HepG2 (cell line): Measurements from ENCODE around the gene JDP2. TPM values are rescaled to one million over a fixed set of nuclear protein-coding genes. Genes with fewer than 3 reads are reported as not detected.

ENCODE experiments used
- ATF2 ChIP-seq: sonication (generic); formaldehyde crosslinking; IDR thresholded peaks from 2 replicates; pipeline ENCODE4 v1.4.0; 2020; ENCODE audit warnings: missing genetic modification reagents
- CSRNP2 ChIP-seq: sonication (generic); formaldehyde crosslinking; conservative IDR thresholded peaks from 2 replicates; pipeline ENCODE4 v1.8.0; 2022; ENCODE audit warnings: low read depth, missing genetic modification reagents
- DNMT3B ChIP-seq: conservative IDR thresholded peaks from 2 replicates; pipeline ENCODE4 v1.6.1; 2016; ENCODE audit warnings: missing biosample characterization, control low read depth
- EP300 ChIP-seq, 3 experiments: sonication (generic) in 1 of 3; formaldehyde crosslinking in 1 of 3; IDR thresholded peaks; 2 replicates each; pipeline versions ENCODE4 v1.5.1 to v1.6.1; 2011 to 2020; ENCODE audit warnings: low read depth in 2 of 3, low read length in 2 of 3, borderline replicate concordance in 1 of 3, improper control_type of control experiment in 1 of 3, mild to moderate bottlenecking in 1 of 3, missing genetic modification reagents in 1 of 3, moderate library complexity in 1 of 3
- ETV6 ChIP-seq: sonication (generic); formaldehyde crosslinking; conservative IDR thresholded peaks from 2 replicates; pipeline ENCODE4 v1.4.0; 2020; ENCODE audit warnings: missing genetic modification reagents
- HNF4G ChIP-seq, 2 experiments: sonication (generic) in 1 of 2; formaldehyde crosslinking in 1 of 2; IDR thresholded peaks; 2 replicates each; pipeline versions ENCODE4 v1.4.0 to v1.6.1; 2011 to 2020; ENCODE audit warnings: borderline replicate concordance in 2 of 2, low read depth in 2 of 2, mild to moderate bottlenecking in 2 of 2, low read length in 1 of 2, missing genetic modification reagents in 1 of 2, moderate library complexity in 1 of 2
- HOMEZ ChIP-seq: IDR thresholded peaks from 2 replicates; pipeline ENCODE4 v1.6.1; 2016; ENCODE audit warnings: low read depth
- KAT7 ChIP-seq: IDR thresholded peaks from 2 replicates; pipeline ENCODE4 v1.6.1; 2018; ENCODE audit warnings: borderline replicate concordance, missing compliant biosample characterization
- MAFF ChIP-seq: IDR thresholded peaks from 2 replicates; pipeline ENCODE4 v1.6.1; 2011; ENCODE audit warnings: low read depth, low read length, improper control_type of control experiment
- MAFK ChIP-seq, 2 experiments: IDR thresholded peaks in 1 of 2; conservative IDR thresholded peaks in 1 of 2; 2 replicates each; pipeline ENCODE4 v1.6.1; 2011; ENCODE audit warnings: improper control_type of control experiment in 2 of 2, low read length in 2 of 2
- NFKB2 ChIP-seq: sonication (generic); formaldehyde crosslinking; IDR thresholded peaks from 2 replicates; pipeline ENCODE4 v1.4.0; 2020; ENCODE audit warnings: missing genetic modification reagents, borderline replicate concordance
- PAWR ChIP-seq: sonication (generic); formaldehyde crosslinking; IDR thresholded peaks from 2 replicates; pipeline ENCODE4 v1.4.0; 2020; ENCODE audit warnings: missing genetic modification reagents, mild to moderate bottlenecking, borderline replicate concordance
- THAP11 ChIP-seq: IDR thresholded peaks from 2 replicates; pipeline ENCODE4 v1.6.1; 2016; ENCODE audit warnings: missing biosample characterization, missing genetic modification reagents
- ZNF232 ChIP-seq: sonication (generic); formaldehyde crosslinking; IDR thresholded peaks from 2 replicates; pipeline ENCODE4 v1.4.0; 2020; ENCODE audit warnings: missing genetic modification reagents, borderline replicate concordance
- ZNF451 ChIP-seq: sonication (generic); formaldehyde crosslinking; IDR thresholded peaks from 2 replicates; pipeline ENCODE4 v1.5.0; 2020; ENCODE audit warnings: mild to moderate bottlenecking, missing genetic modification reagents
- ZNF484 ChIP-seq: sonication (generic); formaldehyde crosslinking; IDR thresholded peaks from 2 replicates; pipeline ENCODE4 v1.5.1; 2020; ENCODE audit warnings: mild to moderate bottlenecking, low read depth, missing genetic modification reagents, borderline replicate concordance
- ZNF687 ChIP-seq: sonication (generic); formaldehyde crosslinking; IDR thresholded peaks from 2 replicates; pipeline ENCODE4 v1.5.1; 2020; ENCODE audit warnings: mild to moderate bottlenecking, missing genetic modification reagents, moderate library complexity
- ZNF709 ChIP-seq: sonication (generic); formaldehyde crosslinking; IDR thresholded peaks from 2 replicates; pipeline ENCODE4 v1.5.0; 2020; ENCODE audit warnings: mild to moderate bottlenecking, missing genetic modification reagents
- polyA plus RNA-seq, 8 experiments: library from polyadenylated mRNA; depleted of rRNA in 3 of 8; stranded (reverse) in 7 of 8; unstranded in 1 of 8; fragments of >200 nt; fragmentation: Illumina TruSeq in 4 of 8; extraction: Trizol in 4 of 8; gene quantifications; 2 replicates each; pipeline versions ENCODE4 v1.2.1 to v1.2.3, GENCODE V29; 2011 to 2016; ENCODE audit warnings: low read depth in 4 of 8, missing spikeins in 1 of 8, mixed read lengths in 1 of 8; ENCODE audit not compliant: insufficient read depth in 1 of 8
- total RNA-seq, 5 experiments: library from RNA; depleted of rRNA; stranded (reverse); fragments of >200 nt; fragmentation: Illumina TruSeq; extraction: Trizol; gene quantifications; 2 replicates each; pipeline ENCODE4 v1.2.3, GENCODE V29; 2016; ENCODE audit warnings: low read depth in 1 of 5

The JDP2 gene
- total and polyA plus RNA-seq, 2 of the 13 experiments (the other 11 are each of a cell fraction or from before 2014, with no cell fraction given) = 8.0 to 8.9 TPM

GRCh38 chr14:75450381-75451276 lies 22.8 kb downstream of the JDP2 start (continued):
- TF ChIP-seq ZNF709 (no peak), THAP11 (CRISPR knock-in tag) (no peak), CSRNP2 (CRISPR knock-in tag) (no peak), NFKB2 (CRISPR knock-in tag) (no peak), DNMT3B (CRISPR knock-in tag) (no peak), KAT7 (CRISPR knock-in tag) (no peak), ZNF232 (no peak; the same call in 1 of the 2 replicates), ZNF451 (CRISPR knock-in tag) (0 out of 2 replicates have a peak, but pooled peaks have one; percentile 42), ETV6 (CRISPR knock-in tag) (no peak), MAFK (conservative IDR thresholded peaks at IDR 0.05 in 1 of 2, IDR thresholded peaks at IDR 0.05 in 1 of 2; ENCODE audit: low read length in 2 of 2) (peak; percentile 8 to 45; a peak in 1 of 4 replicates), EP300 (IDR thresholded peaks at IDR 0.05; ENCODE audit: low read depth in 2 of 2, low read length in 2 of 2) (0 out of 4 replicates have a peak, but pooled peaks of 1 of the 2 experiments have one; percentile 24), EP300 (CRISPR knock-in tag; IDR thresholded peaks at IDR 0.05; ENCODE audit: borderline replicate concordance) (no peak), ZNF484 (CRISPR knock-in tag) (no peak), ZNF687 (peak; percentile 48), HNF4G (IDR thresholded peaks at IDR 0.05; ENCODE audit: borderline replicate concordance, low read depth, low read length) (peak; percentile 41; the same call in 1 of the 2 replicates), HNF4G (CRISPR knock-in tag; IDR thresholded peaks at IDR 0.05; ENCODE audit: borderline replicate concordance, low read depth) (0 out of 2 replicates have a peak, but pooled peaks have one; percentile 37), HOMEZ (CRISPR knock-in tag) (0 out of 2 replicates have a peak, but pooled peaks have one; percentile 21), PAWR (no peak), ATF2 (CRISPR knock-in tag) (no peak), MAFF (peak; percentile 32; the same call in 1 of the 2 replicates)
